HG02884 (cell line): ENCODE data around the gene OPCML.

Source experiments
- ATAC-seq: cut with Tn5 transposase; IDR thresholded peaks from one replicate; pipeline ENCODE4 v1.9.1; 2021; ENCODE audit warnings: mild to moderate bottlenecking, moderate library complexity; ENCODE audit not compliant: unreplicated experiment

The OPCML gene

DNA sequence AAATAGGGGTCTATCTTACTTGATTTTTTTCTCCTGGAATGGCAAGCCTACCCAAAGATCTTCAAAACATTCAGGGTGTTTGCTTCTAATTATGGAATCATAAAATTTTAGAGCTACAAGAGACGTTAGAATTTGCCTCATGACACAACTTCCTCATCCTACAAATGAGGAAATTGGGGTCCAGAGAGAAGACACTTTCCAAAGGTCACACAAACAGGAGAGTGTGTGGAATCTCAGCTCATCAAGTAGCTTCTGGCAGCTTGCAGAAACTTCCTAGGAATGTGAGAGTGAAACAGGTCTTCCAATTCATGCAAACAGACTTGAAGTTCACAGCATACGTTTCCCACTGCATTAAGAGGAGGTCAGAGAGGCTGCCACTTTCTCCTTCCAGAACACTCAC lies 976.0 kb downstream of the OPCML start:
- no peak for ATAC-seq

DNA sequence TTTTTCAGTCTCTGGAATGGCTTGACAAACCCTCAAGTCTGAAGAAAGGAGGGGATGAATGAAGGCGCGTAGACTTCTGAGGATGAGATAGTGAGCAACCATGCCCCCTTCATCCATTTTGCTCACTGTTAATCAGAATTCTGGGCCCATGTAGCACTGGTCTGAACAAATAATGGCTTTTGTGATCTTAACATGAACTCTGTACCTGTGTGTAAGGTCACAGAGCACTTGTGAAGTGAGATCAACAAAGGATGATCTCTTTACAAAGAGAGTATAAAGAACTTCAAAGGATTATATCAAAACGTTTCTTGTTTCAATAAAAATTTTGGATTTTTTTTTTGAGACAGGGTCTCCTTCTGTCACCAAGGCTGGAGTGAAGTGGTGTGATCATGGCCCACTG lies 976.7 kb downstream of the OPCML start:
- no peak for ATAC-seq

DNA sequence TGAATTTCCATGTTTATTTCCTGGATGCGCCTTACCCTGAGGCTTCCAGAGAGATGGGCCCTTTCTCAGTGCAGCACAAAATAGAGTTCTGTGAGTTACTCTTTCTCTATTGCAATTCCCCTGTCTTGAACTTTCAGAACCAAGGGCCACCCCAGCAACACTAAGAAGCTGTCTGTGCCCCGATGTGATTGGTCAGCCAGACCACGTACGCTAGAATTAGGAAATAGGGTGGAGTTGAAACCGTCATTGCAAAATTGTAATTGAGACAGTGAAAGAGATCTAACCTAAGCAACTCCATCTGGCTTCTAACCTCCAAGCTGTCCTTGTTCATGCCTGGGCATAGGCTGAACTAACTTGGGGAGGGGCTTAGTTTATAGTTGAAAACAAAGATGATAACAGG lies 981.3 kb downstream of the OPCML start:
- ATAC-seq = no peak

DNA sequence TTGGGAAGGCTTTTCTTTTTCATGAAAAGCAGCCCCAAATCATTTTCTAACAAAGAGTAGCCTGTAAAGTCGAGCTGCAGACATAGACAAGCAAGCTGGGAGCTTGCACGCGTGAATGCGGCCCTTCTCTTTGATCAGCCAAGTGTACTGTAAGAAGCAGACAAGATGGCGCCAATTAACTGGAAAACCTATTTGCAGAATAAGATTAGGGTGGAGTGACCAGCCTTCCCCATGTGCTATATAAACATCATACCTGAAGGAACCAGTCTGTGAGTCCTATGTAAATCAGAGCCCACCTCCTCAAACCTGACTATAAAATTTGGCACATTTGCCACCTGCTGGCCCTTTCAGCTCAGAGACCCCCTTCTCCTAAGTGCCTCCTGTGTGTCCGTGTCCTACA lies 982.7 kb downstream of the OPCML start:
- no peak for ATAC-seq

DNA sequence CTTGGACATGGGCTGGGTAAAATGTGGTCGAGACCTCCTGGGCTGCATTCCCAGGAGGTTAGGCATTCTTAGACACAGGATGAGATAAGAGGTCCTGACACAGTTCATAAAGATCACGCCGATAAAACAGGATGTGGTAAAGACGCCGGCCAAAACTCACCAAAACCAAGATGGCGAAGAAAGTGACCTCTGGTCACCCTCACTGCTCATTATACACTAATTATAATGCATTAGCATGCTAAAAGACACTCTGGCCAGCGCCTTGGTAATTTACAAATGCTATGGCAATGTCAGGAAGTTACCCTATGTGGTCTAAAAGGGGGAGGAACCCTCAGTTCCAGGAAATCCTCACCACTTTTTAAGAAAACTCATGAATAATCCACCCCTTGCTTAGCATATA lies 983.3 kb downstream of the OPCML start:
- no peak for ATAC-seq

DNA sequence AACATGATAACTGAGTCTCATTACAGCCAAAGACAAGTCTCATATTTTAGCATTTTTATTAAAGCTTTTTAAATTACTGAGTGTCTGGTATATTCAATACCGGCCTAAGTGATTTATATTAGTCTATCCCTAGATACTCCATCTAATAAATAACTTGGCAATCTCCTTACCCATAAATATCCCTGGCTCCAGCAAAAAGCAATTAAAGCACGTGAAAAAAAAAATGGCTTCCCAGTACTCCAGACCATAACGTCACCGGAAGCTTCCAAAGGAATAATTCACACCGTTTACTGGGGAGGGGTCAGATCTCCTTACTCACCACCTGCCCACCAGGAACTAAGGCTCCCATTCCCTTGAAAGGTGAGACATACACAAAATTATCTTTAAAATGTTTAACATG lies 988.3 kb downstream of the OPCML start:
- ATAC-seq = no peak

DNA sequence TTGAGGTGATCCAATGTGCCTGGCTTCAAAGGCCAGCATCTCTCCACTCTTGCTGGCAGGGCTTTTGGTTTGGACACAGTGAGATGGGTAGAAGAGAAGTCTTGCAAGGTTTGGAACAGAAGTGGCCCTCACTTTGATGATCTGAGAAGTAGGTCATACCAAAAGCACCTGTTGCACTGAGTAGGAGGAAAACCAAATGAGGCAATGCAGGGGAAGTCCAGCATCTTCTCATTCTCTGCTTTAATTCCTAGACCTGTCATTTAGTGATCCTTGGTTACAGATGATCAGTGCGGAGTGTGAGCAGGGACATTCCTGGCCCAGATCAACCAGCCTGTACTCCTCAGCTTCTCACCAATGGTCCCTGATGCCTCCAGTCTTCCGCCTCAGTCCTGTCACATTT lies 990.5 kb downstream of the OPCML start:
- no peak for ATAC-seq

DNA sequence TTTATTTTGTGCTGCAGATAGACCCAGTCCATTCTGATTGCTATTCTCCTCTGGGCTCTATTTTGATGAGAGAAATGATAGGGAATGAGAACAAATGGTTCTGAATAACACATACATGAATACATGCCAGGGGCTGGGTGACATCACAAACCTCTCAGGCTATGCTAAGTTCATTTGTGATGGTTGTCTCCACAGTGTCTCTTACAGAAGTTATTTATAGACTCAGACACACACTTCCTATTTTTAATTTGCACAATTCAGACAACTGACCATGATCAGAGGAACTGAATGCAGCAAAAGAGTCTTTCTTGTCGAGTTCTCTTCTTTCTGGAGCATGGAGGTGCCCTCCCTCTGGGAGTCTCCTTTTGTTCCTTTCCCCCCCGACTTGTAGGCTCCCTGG lies 991.7 kb downstream of the OPCML start:
- no peak for ATAC-seq

DNA sequence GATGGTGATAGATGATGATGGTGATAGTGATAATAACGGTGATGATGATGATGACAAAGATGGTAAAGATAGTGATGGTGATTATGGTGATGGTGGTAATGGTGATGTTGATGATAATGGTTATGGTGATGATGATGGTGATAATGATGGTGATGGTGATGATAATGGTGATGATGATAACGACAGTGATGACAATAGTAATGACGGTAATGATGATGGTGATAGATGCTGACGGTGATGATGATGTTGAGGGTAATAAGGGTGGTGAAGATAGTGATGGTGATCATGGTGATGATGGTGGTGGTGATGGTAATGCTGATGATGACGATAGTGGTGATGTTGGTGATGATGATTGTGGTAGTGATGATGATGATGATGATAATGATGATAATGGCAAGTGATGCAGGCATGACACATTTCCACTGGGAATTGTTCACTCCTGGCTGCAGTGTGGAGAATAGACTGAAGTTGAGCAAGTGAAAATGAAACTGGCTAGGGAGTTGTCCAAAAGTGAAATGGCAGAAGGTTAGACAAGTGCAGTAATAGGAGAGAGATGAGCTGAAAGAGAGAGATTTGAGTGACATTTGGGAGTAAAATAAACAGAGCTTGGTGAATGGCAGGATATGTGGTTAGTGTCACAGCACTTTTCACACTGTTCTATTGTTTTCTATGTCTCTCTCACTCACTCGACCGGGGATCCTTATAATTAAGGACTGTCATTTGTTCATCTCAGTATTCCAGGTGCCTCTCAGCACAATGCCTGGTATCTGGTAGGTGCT lies 992.5 kb downstream of the OPCML start:
- no peak for ATAC-seq

DNA sequence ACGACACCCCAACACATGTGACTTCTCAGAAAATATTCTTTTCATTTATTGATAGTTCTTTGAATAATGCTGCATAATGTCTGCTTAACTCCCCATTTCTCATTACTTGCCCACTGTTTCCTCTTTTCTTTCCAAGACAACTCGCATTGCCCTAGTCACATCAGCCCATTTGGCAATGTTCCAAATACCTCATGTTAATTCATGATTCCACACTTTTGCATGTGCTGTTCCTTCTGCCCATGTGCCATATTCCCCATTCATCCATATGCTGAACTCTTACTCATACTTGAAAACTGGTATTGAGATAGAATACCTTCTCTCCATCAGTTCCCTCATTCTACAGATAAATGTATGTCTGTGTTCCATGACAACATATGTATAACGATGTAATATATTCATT lies 993.7 kb downstream of the OPCML start:
- no peak for ATAC-seq

DNA sequence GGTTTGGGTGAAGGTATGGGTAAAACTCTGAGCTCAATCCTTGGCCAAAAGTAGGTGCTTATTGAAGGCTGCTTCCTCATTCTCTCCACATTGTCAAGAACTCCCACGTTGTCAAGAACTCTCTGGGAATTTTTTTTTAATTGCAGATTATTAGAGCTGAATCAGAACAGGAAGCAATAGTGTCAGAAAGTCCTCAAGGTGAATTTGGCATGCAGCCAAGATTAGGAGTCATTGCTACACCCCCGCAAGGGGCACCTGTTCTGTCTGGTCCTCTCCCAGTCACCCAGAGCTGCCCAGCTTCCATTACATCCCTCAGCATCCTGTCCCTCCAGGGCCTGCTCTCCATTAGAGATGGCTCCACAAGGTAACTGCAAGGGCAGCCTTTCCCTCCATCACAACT lies 996.5 kb downstream of the OPCML start:
- no peak for ATAC-seq

DNA sequence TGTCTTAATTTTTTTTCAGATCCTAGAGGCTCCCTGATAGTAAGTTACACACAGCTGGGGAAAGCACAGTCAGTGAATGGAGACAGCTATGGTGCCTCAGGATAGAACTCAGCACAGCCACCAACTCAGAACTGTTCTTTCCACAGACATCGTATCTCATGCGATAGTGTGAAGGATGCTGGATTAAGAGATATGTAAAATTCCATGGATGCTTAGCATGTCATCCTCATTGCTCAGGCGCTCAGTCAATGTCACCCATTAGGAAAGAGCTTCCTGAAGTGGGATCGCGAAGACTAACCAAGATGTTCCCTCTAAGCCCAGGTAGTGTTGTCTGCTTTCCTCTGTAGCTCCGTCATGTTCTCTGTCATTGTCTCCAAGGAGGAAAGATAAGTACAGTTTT lies 1000.4 kb downstream of the OPCML start:
- ATAC-seq = no peak

DNA sequence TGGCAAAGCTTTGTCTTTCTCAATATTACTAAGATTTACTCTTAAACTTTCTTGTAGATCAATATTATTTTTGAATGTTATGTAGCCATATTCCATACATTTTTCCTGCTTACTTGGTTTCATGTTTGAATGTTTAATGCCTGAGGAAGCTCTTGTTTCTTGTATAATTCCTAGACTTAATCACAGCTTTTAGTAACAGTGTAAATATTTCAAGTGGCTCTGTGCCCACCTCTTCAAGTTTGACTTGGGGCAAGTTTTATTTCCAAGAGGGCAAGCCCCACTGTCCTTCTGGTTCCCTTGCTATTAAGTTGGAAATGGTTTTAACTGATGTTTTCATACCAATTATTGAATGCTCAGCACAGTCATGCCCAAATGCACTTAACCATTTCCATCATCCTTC lies 1004.1 kb downstream of the OPCML start:
- ATAC-seq = no peak

DNA sequence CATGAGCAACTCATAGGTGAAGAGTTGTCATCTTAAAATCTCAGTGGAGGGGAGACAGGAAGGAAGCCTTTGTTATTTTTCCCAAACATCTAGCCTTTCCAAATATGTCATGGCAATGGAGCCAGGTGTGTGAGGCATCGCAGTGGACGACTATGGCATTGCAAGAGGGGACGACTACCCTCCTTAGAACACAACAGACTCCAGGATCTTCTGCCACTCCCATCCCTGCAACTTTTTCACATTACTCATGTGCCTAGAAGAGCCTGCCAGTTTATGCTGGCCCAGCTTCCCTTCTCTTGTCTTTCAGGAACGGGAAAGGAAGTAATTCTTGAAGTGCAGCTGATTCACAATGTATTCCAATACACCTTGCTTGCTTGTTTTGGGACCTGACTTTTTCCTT lies 1008.4 kb downstream of the OPCML start:
- ATAC-seq = no peak

DNA sequence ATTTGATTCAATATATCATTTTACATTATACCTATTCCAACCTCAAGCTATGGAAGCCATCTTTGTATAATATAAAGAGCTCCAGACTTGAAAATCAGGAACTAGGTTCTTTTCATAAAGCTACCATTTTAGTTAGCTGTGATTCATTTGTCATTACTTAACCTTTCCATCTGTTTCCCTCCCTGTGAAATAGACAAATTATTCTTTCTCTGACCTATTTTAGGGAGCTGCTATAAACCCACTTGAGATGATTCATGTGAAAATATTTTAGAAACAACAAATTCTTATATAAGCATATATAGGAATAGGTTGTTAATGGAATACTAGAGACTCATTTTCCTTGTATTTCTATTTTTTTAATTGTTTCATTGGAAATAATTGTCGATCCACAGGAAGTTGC lies 1012.1 kb downstream of the OPCML start:
- ATAC-seq = no peak

DNA sequence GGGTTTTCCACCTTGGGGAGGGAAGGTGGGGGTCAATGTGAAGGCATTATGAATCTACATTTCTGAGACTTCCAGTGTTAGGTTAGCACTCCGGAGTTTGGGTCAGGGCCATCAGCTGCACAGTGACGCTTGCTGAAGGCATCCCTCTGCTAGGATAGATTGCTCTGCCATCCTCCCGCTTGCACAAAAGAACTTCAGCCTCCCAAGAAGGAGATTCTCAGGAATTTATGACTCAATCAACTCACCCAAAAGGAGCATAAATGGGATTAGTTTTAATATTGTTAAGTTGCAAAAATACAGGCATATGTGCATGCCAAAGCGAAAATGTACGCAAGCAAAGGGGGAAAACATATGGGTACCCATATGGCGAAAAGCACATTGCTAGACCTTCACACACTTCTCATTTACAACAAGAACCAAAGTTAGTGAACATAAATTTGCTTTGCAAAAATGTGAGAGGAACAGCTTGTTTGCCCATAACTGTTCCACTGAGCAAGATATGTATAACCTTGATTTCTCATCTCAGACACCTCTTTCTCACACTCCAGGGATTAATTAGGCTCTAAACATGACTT lies 1013.0 kb downstream of the OPCML start:
- ATAC-seq = no peak

DNA sequence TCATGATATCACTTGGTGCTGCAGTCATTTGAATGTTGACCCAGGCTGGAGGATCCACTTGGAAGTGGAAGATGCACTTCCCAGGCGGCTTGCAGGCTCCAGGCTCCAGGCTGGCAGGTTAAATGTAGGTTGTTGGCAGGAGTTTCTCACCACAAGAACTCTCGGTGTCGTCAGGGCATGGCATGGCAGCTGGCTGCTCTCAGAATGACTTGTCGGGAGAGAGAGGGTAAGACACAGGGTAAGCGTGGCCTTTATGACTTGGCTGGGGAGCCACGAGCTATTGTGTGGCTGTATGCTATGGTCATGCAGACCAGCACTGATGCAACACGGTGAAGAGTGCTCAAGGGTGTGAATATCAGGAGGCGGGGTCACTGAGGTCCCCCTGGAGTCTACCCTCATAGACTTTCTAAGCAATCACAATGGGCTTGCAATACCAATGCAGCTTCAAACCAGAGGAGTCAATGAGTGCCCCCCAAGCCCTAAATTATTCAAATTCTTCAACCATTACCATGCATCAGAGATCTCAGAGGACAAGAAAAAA lies 1027.7 kb downstream of the OPCML start:
- no peak for ATAC-seq

DNA sequence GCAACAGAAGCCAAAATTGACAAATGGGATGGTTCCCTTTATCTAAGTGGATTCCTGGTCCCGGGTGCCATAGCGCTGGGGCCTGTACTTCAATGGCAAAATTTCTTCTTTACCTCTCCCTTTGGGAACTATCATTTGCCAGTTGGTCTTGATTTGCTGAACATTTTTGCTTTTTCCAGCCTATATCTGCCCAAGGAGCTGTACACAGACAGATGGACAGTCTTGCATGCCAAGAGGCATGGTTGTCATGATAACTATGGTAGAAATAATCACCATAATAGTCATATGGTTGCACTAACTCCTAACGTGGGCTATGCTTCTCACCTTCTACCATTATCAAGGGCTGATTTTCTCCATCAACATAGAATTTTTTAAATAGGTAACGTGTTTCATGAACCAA lies 1030.9 kb downstream of the OPCML start:
- no peak for ATAC-seq

DNA sequence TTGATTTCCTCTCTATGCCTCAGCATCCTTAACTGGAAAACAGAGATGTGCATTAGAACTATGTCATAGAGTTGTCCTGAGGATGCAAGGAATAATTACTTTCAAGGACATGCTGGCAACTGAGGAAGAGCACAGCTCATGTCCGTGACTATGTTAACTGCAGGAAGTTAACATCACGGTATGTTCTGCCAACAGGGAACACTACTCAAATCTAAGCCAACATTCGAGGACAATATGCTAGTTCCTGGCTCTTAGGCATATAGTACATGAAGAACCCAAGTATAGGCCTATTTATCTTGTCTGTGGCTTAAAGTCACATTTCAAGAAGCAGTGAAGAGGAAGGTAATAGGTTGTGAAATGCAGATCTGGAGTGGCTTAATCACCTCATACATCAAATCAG lies 1032.6 kb downstream of the OPCML start:
- ATAC-seq = no peak

DNA sequence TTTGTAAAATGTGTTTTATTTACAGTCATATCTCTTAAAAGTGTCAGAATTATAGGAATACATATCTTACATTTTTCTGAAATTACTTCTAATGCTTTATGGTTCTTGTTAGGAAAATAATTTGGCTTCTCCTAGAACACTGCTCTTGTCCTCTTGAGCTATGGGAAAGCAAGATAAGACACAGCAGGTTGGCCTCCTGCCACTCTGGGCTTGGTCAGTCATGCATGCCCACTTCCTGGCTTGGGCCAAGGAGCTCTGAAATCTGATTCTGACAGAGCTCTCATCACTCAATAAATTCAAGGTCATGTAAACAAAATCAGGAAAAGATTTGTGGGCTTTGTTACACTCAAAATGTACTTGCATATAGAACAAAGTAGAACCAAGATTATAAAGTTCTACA lies 1036.0 kb downstream of the OPCML start:
- no peak for ATAC-seq

DNA sequence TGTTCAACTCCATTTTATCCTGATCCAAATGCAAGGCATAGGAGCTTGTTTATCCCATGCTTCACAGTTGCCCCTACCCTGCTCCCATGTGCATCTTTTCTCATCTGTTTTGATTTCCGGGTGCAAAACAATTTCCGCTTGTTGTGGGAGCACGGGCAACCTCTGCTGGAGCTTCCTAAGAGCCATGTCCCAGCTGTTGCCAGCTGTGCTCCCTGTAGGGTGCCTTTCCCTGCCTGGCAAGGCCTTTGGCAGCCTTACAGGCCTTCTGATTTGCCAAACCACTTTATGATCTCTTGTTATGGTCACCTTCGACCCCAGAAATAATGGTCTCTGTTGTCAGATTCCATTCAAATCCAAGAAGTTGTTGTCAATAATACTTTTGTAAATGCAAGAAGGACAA lies 1038.5 kb downstream of the OPCML start:
- ATAC-seq = no peak

DNA sequence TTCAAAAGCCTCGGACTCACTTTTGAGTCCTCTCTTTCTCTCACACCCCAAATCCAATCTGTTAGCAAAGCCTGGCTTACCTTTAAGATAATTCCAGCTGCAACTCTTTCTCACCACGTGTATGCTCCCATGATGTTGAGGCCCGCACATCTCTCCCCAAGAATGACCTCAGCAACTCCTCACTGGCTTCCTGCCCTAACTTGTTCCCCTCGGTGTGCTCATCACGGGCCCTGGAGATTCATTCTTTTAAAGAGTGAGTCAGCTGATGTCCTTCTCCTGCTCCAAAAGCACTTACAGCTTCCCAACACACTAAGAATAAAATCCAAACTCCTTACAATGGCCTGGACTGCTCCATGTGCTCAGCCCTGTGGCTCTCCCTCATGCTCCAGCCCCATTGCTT lies 1041.3 kb downstream of the OPCML start:
- no peak for ATAC-seq

DNA sequence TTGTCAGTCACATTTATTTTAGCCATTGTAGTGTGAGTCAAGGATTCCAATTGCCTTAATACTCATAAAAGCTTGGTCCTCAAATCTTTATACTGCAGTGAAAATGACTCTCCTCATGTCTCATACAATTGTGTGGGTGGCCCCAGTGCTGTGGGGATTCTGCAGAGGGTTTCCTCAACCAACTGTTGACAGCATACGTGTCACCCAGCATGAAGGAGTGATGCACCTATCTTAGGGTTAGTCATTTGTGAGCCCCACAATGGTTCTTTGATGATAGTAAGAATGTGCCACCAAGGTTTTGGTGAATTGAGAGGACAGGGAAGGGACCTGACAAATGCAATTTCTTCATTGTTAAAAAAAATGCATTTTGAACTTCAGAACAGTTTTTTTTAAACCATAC lies 1046.2 kb downstream of the OPCML start:
- no peak for ATAC-seq
